ENCODE data around the gene IGFN1. TPM values are rescaled to one million over a fixed set of nuclear protein-coding genes. Genes with fewer than 3 reads are reported as not detected.

Gene IGFN1
- total RNA-seq = not detected in 2 replicates

DNA sequence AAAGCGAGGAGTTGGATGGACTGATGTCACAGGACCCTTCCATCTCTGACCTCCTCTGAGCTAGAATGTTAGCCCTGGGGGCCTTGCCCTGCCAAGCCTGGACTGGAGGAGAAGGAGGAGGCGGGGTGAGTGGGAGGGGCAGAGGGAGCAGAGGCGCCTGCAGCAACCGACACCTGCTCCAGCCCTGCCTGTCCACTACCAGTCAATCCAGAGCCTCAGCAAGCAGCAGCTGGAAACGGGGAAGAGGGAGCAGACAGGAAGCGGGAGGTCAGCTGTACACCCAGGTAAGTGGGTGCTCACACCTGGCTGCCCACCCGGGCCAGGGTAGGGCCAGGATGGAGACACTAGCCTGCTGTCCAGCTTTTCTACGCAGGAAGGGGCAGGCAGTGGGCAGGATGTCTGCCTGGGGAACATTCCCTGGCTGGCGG is at the start of gene IGFN1:
TSS of gene IGFN1 (plus strand) at position 201 of the 428 bp plus-strand sequence. CDS start 2,470 bp downstream, outside the sequence.

DNA sequence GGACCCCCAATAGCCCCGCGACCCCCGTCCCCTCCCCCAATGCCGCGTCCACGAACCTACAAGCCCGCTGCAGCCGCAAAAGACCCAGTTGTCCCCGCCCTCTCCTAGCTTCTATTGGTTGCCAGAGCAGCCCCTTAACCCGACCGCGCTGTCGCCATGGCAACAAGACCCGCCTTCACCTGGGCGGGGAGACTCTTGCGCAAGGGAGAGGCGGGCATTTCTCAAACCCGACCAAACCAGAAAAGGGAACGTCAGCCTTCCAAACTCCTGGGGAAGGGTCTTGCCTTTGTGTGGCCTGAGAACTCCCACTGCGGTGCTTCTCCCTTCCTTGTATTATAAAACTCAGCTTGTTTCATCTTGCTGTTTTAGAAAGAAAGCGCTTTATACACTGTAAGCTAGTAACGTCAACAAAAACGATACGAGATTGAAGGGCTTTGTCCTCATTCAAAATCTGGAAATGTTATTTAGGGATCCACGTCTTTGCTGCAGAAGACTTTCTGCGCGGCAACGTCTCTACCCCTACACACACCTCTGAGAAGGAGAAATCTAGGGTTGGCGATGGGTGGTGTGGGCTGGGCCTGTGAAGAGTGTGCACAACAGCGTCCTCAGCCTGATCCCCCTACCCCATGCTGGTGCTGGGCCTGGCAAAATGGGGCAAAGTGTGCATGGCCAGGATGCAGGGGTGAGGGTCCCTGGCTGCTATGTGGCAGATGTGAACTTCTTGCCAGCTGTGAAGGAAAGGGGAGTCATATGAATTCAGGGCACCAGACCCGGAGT is 36.0 kb upstream of the IGFN1 start, which contains the start of gene TMEM9:
TSS of gene TMEM9 (minus strand) at position 86 of the 777 bp plus-strand sequence. CDS start 551 bp downstream, outside the sequence.

Other genes with a start within 250 kb of the IGFN1 start
- 0.56 and 0.65 TPM in 2 replicates for gene KIF21B, start 167.1 kb upstream of the IGFN1 start, total RNA-seq
- gene CACNA1S, start 78.4 kb upstream of the IGFN1 start, total RNA-seq = not detected in 2 replicates
- not detected in 2 replicates for gene ASCL5, start 63.6 kb upstream of the IGFN1 start, total RNA-seq
- gene TMEM9, start 36.4 kb upstream of the IGFN1 start, total RNA-seq = 96.3 and 96.7 TPM in 2 replicates
- 256 and 357 TPM in 2 replicates for gene PKP1, start 92.7 kb downstream of the IGFN1 start, total RNA-seq
- gene TNNT2, start 186.9 kb downstream of the IGFN1 start, total RNA-seq = 1.3 and 2.6 TPM in 2 replicates
- gene LAD1, start 208.5 kb downstream of the IGFN1 start, total RNA-seq = 244 and 293 TPM in 2 replicates
- gene TNNI1, start 230.9 kb downstream of the IGFN1 start, total RNA-seq = not detected in 2 replicates

All from airway epithelial cell (primary cell).